Stomach (tissue), 4 donors: Measurements from ENCODE around the gene HTR3D.

Experiments
- POLR2A ChIP-seq, 4 donors: fragments of 450-650 bp; IDR thresholded peaks; one replicate each; pipeline ENCODE4 v1.6.1; 2016; ENCODE audit warnings: antibody characterized with exemption in 4 of 4, control low read depth in 2 of 4, mild to moderate bottlenecking in 1 of 4, moderate library complexity in 1 of 4
- TF ChIP-seq, protein P1 (sequence below), 7 experiments: fragments of 450-650 bp in 4 of 7; fragments of 200-600 bp in 3 of 7; sonication (generic) in 3 of 7; IDR thresholded peaks; one replicate each; pipeline ENCODE4 v1.5.1; 2016 to 2019; ENCODE audit warnings: antibody characterized with exemption in 7 of 7, control low read depth in 2 of 7, mild to moderate bottlenecking in 1 of 7

DNA sequence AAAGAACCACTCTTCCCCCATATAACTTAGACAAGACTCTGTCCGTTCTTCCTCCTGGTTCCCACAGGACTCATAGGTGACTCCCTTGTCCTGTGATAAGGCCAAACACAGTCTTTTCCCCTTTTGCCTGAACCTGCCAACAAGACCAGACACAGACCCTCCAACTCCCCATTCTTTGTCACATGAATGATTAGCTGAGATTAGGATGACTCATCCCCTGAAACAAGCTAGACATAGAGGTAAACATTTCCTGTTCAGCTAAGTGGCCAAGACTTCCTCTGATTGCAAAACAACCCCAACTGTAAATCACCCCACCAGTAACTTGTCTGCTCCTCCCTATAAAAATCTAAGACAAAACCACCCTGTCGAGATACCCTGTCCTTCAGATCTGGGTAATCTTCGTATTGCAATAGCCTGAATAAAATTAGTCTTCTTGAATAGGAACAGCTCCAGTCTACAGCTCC is 53.9 kb downstream of the HTR3D start:
- TF ChIP-seq, protein P1, sequence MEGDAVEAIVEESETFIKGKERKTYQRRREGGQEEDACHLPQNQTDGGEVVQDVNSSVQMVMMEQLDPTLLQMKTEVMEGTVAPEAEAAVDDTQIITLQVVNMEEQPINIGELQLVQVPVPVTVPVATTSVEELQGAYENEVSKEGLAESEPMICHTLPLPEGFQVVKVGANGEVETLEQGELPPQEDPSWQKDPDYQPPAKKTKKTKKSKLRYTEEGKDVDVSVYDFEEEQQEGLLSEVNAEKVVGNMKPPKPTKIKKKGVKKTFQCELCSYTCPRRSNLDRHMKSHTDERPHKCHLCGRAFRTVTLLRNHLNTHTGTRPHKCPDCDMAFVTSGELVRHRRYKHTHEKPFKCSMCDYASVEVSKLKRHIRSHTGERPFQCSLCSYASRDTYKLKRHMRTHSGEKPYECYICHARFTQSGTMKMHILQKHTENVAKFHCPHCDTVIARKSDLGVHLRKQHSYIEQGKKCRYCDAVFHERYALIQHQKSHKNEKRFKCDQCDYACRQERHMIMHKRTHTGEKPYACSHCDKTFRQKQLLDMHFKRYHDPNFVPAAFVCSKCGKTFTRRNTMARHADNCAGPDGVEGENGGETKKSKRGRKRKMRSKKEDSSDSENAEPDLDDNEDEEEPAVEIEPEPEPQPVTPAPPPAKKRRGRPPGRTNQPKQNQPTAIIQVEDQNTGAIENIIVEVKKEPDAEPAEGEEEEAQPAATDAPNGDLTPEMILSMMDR (IDR thresholded peaks at IDR 0.05) = no peak
- no peak for TF ChIP-seq POLR2A (IDR thresholded peaks at IDR 0.05)
